ENCODE data around the gene MKNK2.

- TF ChIP-seq, protein P1, sequence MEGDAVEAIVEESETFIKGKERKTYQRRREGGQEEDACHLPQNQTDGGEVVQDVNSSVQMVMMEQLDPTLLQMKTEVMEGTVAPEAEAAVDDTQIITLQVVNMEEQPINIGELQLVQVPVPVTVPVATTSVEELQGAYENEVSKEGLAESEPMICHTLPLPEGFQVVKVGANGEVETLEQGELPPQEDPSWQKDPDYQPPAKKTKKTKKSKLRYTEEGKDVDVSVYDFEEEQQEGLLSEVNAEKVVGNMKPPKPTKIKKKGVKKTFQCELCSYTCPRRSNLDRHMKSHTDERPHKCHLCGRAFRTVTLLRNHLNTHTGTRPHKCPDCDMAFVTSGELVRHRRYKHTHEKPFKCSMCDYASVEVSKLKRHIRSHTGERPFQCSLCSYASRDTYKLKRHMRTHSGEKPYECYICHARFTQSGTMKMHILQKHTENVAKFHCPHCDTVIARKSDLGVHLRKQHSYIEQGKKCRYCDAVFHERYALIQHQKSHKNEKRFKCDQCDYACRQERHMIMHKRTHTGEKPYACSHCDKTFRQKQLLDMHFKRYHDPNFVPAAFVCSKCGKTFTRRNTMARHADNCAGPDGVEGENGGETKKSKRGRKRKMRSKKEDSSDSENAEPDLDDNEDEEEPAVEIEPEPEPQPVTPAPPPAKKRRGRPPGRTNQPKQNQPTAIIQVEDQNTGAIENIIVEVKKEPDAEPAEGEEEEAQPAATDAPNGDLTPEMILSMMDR (IDR thresholded peaks at IDR 0.05) = no peak
- TF ChIP-seq POLR2A (IDR thresholded peaks at IDR 0.05) = no peak
These were observed 49.6 kb upstream of the MKNK2 start for GRCh38 chr19:2100719-2101061.
